ENCODE results near the gene ADGRA1. TPM values are rescaled to one million over a fixed set of nuclear protein-coding genes. Genes with fewer than 3 reads are reported as not detected.
A peak's percentile ranks its signal among the peaks of the same experiment; 100 is the strongest.

The ADGRA1 gene
- polyA plus RNA-seq, 3 donors, result 0.95 to 1.6 (median 1.4) TPM

DNA sequence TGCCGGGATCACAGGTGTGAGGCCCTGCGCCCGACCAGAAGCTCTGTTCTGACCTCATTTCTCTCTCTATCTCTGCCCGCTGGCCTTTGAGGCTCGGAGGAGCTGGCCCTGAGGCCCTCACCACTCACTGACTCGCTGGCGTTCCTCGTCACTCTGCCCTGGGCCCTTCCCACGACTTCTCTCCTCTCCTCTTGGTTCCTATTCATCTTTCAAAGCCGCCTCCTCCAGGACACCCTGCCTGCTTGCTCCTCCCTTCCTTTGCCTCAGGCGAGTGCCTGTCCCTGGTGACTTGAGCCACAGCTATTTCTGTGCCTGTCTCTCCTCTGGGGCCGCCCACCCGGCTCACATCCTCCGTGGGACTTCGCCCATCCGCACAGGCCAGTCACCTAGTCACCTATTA lies 17.3 kb upstream of the ADGRA1 start:
- DNase-seq (ENCODE audit: extremely low read depth in 1 of 11, low read depth in 9 of 11, low spot score in 4 of 11), result no peak

GRCh38 chr10:133070810-133071209 lies 16.9 kb upstream of the ADGRA1 start:
- no peak for DNase-seq (ENCODE audit: extremely low read depth in 1 of 11, low read depth in 9 of 11, low spot score in 4 of 11)

DNA sequence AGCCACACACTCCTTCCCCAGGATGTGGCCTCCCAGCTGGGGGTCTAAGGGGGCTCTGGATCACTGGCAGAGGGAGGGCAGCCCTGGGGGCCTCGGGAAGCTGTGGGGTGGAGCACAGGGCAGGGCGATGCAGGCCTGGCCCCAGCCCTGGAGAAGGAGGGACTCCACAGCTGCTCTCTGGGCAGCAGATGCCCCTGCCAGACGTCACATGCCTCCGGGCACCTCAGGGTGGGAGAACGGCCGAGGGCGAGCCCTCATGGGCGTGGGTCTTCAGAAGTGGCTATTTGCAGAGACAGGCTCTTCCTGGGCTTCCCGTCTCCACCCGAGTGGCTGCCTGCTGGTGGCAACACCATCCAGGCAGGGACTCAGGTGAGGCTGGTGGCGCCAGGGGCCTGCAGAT lies 16.0 kb upstream of the ADGRA1 start:
- no peak for DNase-seq (ENCODE audit: extremely low read depth in 1 of 11, low read depth in 9 of 11, low spot score in 4 of 11)

DNA sequence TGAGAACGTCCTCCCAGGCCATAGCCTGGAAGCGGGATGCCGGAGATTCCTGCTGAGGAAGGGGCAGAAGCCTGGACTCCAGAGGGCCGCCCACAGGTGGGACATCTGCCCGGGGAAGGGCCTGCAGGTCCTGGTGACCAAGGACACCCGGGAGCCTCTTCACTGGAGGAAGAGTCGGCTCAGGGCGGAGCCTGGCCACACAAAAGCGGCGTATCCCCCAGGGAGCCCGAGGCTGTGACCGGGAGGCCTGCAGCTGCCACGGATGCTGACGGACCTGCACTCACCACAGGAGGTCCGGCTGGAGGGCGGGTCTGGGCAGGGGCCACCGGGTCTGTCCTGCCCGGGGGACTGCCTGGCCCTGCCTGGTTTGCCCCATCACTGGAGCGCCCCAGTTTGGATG lies 15.5 kb upstream of the ADGRA1 start:
- DNase-seq (ENCODE audit: extremely low read depth in 1 of 11, low read depth in 9 of 11, low spot score in 4 of 11), result no peak

GRCh38 chr10:133072720-133073390 lies 14.9 kb upstream of the ADGRA1 start:
- DNase-seq (ENCODE audit: extremely low read depth in 1 of 11, low read depth in 9 of 11, low spot score in 4 of 11), result no peak

GRCh38 chr10:133075346-133076137 lies 12.2 kb upstream of the ADGRA1 start:
- no peak for DNase-seq (ENCODE audit: extremely low read depth in 1 of 11, low read depth in 9 of 11, low spot score in 4 of 11)

DNA sequence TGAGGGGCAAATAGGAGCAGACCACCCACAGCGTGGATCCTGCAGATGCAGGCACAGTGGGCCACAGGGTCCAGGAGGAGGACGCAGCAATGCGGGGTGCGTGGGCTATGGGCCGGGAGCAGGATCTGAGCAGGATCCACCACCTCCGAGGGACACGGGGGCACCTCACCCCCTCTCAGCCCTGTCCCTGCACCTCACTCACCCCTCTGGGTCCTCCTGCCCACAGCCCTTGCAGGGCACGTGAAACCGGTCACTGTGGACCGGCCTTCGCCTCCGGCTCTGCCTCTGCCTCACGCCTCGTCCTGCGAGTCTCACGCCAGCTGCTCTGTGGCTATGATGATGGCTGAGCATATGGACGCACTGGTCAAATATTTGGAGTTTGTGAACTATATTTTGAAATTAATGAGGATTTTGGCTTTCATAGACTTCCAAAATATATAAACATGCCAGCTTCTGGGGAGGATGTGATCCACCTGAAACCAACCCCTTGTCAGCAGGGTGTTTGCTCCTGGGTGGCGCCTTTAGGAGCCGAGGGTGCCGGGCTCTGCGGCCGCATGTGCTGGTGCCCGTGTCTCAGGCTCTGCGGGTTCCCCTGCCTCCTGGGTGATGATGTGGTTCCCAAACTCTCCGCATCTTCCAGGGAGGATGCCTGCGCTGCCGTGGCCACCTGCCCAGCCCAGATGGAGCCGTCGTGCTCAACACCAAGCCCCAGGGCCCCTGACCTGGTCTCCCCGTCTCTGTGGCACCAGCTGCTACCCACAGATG lies 11.3 kb upstream of the ADGRA1 start:
- no peak for DNase-seq (ENCODE audit: extremely low read depth in 1 of 11, low read depth in 9 of 11, low spot score in 4 of 11)

GRCh38 chr10:133079836-133080682 lies 7.7 kb upstream of the ADGRA1 start:
- peak in 6 of 11 donors; percentile 30 to 60 (median 50) for DNase-seq (ENCODE audit: extremely low read depth in 1 of 11, low read depth in 9 of 11, low spot score in 4 of 11)

GRCh38 chr10:133080683-133081040 lies 7.1 kb upstream of the ADGRA1 start:
- DNase-seq (ENCODE audit: extremely low read depth in 1 of 11, low read depth in 9 of 11, low spot score in 4 of 11), result no peak

- no peak for DNase-seq (ENCODE audit: extremely low read depth in 1 of 11, low read depth in 9 of 11, low spot score in 4 of 11)
Observed at GRCh38 chr10:133081636-133082035, 6.1 kb upstream of the ADGRA1 start.

DNA sequence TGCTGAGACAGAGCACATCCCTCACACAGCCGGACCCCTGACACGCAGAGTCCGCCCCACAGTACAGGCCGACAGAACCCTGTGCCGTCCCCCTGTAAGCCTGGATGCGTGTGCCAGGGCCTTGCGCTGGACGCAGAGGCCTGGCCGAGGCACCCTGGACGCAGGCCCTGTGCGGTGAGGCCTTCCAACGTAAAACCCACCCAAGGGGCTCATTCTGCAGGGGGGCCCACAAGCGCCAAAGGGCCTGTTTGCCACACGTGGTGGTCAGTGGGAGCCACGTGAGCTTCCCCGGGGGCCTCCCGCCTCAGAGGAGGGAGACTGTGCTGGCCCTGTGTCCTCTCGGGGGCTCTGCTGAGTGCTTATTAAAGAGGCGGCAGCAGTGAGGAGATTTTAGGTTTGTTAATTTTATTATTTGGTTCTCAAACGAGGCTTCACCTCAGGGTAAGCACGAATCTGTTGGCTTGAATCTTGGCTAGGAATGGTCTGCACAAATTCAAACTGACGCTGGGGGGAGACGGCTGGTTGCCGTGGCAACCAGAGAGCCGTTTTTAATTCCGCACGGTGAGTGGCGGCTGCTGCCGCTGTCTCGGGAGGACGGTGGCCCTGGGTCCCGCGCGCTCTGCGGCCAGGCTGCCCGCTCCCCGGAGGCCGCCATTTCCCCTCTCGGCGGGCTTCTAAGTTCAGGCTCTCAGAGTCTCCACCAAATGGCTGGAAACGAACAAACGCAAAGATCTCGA lies 4.9 kb upstream of the ADGRA1 start:
- DNase-seq (ENCODE audit: extremely low read depth in 1 of 11, low read depth in 9 of 11, low spot score in 4 of 11), result no peak

GRCh38 chr10:133083422-133084100 lies 4.2 kb upstream of the ADGRA1 start:
- no peak for DNase-seq (ENCODE audit: extremely low read depth in 1 of 11, low read depth in 9 of 11, low spot score in 4 of 11)

DNA sequence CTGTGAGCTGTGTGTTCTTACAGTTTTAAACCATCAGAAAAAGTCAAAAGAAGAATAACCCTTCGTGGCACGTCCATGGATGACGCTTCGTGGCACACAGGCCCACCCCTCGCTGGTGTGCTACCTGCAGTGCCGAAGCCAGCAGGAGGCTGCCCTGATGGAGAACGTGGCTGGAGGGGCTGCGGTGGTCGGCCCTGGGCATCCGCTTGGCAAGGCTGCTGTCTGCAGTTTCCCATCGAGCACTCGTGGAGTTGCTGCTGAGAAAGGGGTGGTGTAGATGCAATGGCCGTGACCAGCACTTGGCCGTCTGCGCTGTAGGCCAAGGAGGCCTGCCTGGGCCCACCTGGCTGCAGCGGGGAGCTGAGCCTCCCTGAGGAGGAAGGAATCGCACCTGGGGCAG lies 3.2 kb upstream of the ADGRA1 start:
- DNase-seq (ENCODE audit: extremely low read depth in 1 of 11, low read depth in 9 of 11, low spot score in 4 of 11), result no peak

DNA sequence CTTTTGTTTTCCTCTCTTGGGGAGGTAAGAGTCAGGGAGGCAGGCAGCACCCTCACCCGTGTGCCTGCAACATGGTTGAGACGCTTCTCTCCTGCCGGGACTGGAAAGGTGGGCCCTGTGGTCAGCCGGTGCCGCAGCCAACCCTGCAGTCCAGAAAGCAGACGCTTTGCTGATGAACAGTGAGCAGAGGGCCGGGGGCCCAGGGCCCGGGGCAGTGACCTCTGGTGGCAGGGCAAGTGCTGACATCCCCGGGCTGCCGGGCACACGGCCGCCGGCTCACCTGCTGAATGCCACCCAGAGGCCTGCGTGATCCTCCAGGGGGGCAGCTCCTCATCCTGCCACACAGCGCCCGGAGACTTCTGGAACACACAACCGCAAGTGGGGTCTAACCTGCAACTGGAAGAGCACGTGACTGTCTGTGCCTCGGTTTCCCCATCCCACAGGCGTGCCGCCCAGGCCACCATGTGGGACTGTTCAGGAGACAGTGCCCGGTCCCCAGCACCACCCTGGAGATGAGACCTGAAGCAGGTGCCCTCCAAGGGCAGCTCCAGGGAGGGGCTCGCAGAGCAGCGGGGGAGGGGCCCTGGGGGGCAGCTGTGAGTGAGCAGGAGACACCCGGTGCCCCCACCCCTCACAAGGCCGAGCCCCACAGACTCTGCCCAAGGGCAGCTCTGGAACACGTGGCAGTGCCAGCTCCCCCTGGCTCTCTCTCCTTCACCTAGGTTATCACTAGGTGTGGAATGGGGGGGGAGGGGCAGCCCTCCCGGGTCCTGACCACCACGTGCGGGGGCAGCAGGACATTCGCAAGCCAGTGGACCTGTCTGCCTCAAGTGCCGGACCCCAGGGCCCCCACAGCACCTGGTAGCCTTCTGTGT lies 2.2 kb upstream of the ADGRA1 start:
- no peak for DNase-seq (ENCODE audit: extremely low read depth in 1 of 11, low read depth in 9 of 11, low spot score in 4 of 11)

- no peak for DNase-seq (ENCODE audit: extremely low read depth in 1 of 11, low read depth in 9 of 11, low spot score in 4 of 11)
Observed at GRCh38 chr10:133086247-133086646, 1.5 kb upstream of the ADGRA1 start.

GRCh38 chr10:133087045-133087678 lies 562 bp upstream of the ADGRA1 start:
- DNase-seq (ENCODE audit: extremely low read depth in 1 of 11, low read depth in 9 of 11, low spot score in 4 of 11), result no peak

All from renal cortex interstitium (tissue), 11 donors.